Omental fat pad (tissue), 4 donors: Measurements from ENCODE around the gene ZSCAN5A. TPM values are rescaled to one million over a fixed set of nuclear protein-coding genes. Genes with fewer than 3 reads are reported as not detected.

Source experiments
- ATAC-seq: fragments of 150-250 bp; one replicate; pipeline ENCODE4 v1.9.1; 2016; ENCODE audit warnings: mild to moderate bottlenecking, moderate library complexity; ENCODE audit not compliant: low FRiP score
- DNase-seq: peaks from one replicate; pipeline ENCODE4 v3.0.0-alpha.2; 2019; ENCODE audit warnings: low spot score
- total RNA-seq, 4 donors: library from RNA; depleted of rRNA; stranded (reverse); fragments of >200 nt; gene quantifications; one replicate each; pipeline ENCODE4 v1.1.0, GENCODE V29; 2016
- TF ChIP-seq, protein P1 (sequence below), 3 donors: fragments of 450-650 bp; IDR thresholded peaks; one replicate each; pipeline ENCODE4 v1.5.1; 2016 to 2017; ENCODE audit warnings: antibody characterized with exemption in 3 of 3, mild to moderate bottlenecking in 3 of 3, moderate library complexity in 2 of 3

The ZSCAN5A gene
- total RNA-seq, 4 donors from 2014 or later = 5.9 to 10.3 (median 8.2) TPM

DNA sequence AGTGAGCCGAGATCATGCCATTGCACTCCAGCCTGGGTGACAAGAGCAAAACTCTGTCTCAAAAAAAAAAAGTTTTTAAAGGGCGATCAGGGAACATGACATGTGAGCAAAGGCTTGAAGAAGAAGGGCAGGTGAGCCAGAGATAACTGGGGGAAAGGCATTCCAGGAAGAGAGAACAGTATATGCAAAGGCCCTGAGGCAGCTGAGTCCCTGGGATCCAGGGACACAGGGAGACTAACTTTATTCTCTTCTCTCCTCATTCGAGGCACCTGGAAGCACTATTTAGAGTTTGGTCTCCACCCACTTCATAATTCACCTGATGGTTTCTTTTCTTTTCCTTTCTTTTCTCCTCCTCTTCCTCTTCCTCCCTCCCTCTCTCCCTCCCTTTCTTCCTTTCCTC is 17.6 kb downstream of the ZSCAN5A start:
- DNase-seq = no peak
- ATAC-seq = no peak
- TF ChIP-seq, protein P1, sequence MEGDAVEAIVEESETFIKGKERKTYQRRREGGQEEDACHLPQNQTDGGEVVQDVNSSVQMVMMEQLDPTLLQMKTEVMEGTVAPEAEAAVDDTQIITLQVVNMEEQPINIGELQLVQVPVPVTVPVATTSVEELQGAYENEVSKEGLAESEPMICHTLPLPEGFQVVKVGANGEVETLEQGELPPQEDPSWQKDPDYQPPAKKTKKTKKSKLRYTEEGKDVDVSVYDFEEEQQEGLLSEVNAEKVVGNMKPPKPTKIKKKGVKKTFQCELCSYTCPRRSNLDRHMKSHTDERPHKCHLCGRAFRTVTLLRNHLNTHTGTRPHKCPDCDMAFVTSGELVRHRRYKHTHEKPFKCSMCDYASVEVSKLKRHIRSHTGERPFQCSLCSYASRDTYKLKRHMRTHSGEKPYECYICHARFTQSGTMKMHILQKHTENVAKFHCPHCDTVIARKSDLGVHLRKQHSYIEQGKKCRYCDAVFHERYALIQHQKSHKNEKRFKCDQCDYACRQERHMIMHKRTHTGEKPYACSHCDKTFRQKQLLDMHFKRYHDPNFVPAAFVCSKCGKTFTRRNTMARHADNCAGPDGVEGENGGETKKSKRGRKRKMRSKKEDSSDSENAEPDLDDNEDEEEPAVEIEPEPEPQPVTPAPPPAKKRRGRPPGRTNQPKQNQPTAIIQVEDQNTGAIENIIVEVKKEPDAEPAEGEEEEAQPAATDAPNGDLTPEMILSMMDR (IDR thresholded peaks at IDR 0.05) = no peak

DNA sequence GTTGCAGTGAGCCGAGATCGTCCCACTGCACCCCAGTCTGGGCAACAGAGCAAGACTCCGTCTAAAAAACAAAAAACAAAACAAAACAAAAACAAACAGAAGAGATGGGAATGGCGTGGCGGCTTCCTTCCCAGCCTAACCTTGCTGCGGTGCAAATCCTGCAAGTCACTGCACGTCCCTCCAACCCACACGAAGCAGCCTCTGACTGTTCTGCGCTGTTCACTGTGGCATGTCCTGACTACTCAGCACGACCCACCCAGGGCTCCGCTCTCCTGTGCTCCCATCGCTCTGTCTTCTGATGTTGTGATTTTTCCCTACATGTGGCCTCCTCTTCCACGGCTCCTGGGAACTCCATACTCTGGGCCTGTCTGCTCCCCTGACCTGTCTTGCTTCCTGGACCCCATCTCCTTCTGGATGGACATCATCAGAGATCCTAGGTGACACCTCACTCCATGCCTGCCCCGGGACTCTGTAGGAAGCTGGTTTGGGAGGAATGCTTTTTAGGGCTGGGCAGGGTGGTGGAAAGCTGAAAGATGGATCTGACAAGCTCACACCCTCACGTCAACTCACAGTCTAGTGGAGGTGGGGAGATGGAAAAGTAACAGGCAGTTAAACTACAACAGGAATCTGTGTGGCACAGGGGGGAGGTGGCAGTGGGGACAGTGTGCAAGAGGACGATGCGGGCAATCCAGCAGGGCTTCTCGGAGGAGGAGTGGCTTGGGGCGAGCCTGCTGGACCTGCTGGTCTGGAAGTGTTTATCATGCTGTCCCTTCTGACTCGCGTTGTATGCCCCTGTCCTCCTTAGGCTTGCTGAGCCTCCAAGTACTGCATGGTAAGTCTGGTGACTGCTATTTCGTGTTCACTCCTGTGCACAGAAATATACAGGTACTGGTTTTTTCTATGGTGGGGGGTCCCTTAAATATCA is 18.8 kb downstream of the ZSCAN5A start:
- ATAC-seq (no peak), DNase-seq (no peak)
- TF ChIP-seq, protein P1 (IDR thresholded peaks at IDR 0.05) = no peak

DNA sequence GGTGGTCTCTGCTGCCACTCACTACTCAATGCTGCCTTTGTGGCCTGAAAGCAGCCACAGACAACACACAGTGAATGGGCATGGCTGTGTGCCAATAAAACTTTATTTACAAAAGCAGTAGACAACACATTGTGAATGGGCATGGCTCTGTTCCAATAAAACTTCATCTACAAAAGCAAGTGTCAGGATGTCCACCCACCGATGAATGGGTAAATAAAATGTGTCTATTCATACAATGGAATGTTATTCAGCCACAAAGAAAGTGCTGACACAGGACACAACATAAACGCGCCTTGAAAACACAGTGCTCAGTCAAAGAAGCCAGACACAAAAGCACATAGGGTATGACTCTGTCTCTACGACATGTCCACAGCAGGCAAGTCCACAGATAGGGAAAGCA is 20.1 kb downstream of the ZSCAN5A start:
- DNase-seq (no peak), ATAC-seq (no peak)
- TF ChIP-seq, protein P1 (IDR thresholded peaks at IDR 0.05) = no peak

DNA sequence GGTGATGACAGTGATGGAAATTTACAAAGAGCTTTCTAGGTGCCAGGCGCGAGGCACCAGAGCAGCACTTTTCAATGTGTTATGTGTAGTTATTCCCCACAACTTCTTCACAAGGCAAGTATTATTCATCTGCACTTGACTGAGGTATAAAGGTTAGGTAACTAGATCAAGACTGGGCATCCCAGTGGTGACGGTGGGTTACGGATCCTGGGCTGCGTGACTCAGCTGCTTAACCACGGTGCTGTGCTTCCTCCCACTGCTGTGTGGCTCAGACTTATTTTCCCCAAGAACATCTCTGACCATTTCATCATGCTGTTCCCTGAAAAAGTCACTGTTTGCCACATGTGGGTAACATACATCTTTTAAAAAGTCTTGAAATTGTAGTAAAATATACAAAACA is 22.8 kb downstream of the ZSCAN5A start:
- ATAC-seq (no peak), DNase-seq (no peak)
- TF ChIP-seq, protein P1 (IDR thresholded peaks at IDR 0.05) = no peak

DNA sequence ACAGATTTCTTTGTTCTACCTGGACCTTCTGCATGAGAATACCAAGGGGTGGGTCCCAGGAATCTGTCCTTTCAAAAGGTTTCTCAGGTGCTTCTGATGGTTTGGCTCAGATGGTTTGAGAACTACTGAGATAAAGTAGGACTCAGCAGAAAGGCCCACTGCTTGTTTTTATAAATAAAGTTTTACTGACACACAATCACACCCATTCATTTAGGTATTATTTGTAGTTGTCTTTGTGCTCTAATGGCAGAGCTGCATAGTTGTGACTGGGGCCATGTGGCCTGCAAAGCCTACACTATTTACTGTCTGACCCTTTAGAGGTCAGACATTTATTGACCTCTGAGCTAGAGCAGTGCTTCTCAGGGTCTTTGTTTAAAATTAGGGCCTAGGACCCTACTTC is 24.5 kb downstream of the ZSCAN5A start:
- TF ChIP-seq, protein P1 (IDR thresholded peaks at IDR 0.05) = no peak
- DNase-seq = no peak
- ATAC-seq = no peak

DNA sequence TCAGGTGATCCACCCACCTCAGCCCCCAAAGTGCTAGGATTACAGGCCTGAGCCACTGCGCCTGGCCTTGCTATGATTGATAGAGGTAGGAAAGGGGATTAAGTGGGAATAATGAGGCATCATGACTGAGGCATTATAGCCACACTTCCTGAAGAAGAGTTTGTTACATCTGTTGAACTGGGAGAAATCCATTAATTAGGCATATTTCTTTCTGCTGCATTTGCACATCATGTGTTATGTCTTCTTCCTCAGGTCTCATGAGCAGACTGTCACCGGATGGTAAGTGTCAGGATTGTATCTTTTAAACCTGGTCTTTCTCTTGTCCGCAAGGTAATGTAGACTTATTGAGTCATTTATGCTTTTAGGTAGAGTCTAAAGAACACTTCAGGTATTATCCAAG is 29.9 kb downstream of the ZSCAN5A start:
- ATAC-seq = no peak
- DNase-seq = no peak
- TF ChIP-seq, protein P1 (IDR thresholded peaks at IDR 0.05) = no peak

DNA sequence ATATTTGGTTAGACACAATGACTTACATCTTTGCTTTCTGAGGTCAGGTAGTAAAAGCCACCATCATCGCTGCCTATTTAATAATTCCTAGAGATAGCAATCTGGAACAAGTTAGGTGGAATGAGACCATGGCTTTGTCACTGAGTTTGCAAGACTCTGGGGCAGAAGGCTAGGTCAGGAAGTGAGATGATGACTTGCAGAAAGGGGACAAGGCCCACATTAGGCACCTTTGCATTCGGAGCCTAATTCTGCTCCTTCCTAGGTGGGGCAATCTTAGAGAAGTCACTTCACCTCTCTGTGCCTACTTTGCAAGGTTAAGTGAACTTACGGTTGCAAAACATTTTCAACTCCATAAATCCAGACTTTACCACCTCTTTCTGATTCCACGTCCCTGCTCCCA is 31.8 kb downstream of the ZSCAN5A start:
- ATAC-seq (no peak), DNase-seq (no peak)

More for the DNA sequence above, 31.8 kb downstream of the ZSCAN5A start:
- TF ChIP-seq, protein P1 (IDR thresholded peaks at IDR 0.05) = no peak
